Activated CD8-positive, alpha-beta T cell treated with anti-CD3 and anti-CD28 coated beads, Interleukin-2, amount 10 ng/mL, durations not matched to agents 7 days and 5 days (primary cell): ENCODE data around the gene CHI3L2. TPM values are rescaled to one million over a fixed set of nuclear protein-coding genes. Genes with fewer than 3 reads are reported as not detected.
A peak's percentile ranks its signal among the peaks of the same experiment; 100 is the strongest.
"Not testable (repeated sequence)": the region's sequence is repeated elsewhere in the genome, so short reads cannot be mapped to it uniquely, and the experiment has no call there.

ENCODE experiments used
- ATAC-seq: fragments of 150-1000 bp; cut with Tn5 transposase; one replicate; pipeline ENCODE4 v1.10.0; 2021; ENCODE audit warnings: moderate library complexity
- CTCF ChIA-PET: fragments of 350-600 bp; sonication (Branson Sonifier 250); formaldehyde crosslinking; loops from one replicate; lab custom pipeline; 2021; ENCODE audit warnings: antibody characterized with exemption; lab: Charles Lee
- POLR2A ChIA-PET: fragments of 350-600 bp; sonication (Branson Sonifier 250); formaldehyde crosslinking; loops from one replicate; lab custom pipeline; 2021; ENCODE audit warnings: antibody characterized with exemption; lab: Charles Lee
- DNase-seq: peaks from one replicate; pipeline ENCODE4 v3.0.0-alpha.2; 2020
- H3K27ac Mint-ChIP-seq: one replicate; pipeline ENCODE4 v1.8.0; 2021; ENCODE audit warnings: mild to moderate bottlenecking, mixed read lengths
- H3K27me3 Mint-ChIP-seq: one replicate; pipeline ENCODE4 v1.8.0; 2021; ENCODE audit warnings: low read depth, mixed read lengths
- H3K36me3 Mint-ChIP-seq: one replicate; pipeline ENCODE4 v1.8.0; 2021; ENCODE audit warnings: low read depth, mixed read lengths
- H3K4me1 Mint-ChIP-seq: one replicate; pipeline ENCODE4 v1.8.0; 2021; ENCODE audit warnings: low read depth, mixed read lengths
- H3K4me3 Mint-ChIP-seq: one replicate; pipeline ENCODE4 v1.8.0; 2021; ENCODE audit warnings: mild to moderate bottlenecking, mixed read lengths
- H3K9me3 Mint-ChIP-seq: one replicate; pipeline ENCODE4 v1.8.0; 2022; ENCODE audit warnings: mixed read lengths; ENCODE audit not compliant: insufficient read depth
- total RNA-seq, 2 experiments: library from RNA; stranded (reverse); gene quantifications; one replicate each; pipeline ENCODE4 v1.2.3, GENCODE V29; 2021

CHI3L2 gene
- total RNA-seq, 2 experiments from 2014 or later, result 23.8 to 27.0 TPM

- Mint-ChIP-seq H3K4me3 (peak overlapping the region; percentile 76), H3K27me3 (no peaks in the 10 kb centered on the region)
- POLR2A ChIA-PET, result interaction anchor here (1.4 to 11.0 kb wide), 6 partner anchors 10 to 339 kb away, joined by 4 to 570 read pairs (median 12); partner anchors contain the start of gene DENND2D
These were observed 14.1 kb upstream of the CHI3L2 start for GRCh38 chr1:111213412-111213811.

DNA sequence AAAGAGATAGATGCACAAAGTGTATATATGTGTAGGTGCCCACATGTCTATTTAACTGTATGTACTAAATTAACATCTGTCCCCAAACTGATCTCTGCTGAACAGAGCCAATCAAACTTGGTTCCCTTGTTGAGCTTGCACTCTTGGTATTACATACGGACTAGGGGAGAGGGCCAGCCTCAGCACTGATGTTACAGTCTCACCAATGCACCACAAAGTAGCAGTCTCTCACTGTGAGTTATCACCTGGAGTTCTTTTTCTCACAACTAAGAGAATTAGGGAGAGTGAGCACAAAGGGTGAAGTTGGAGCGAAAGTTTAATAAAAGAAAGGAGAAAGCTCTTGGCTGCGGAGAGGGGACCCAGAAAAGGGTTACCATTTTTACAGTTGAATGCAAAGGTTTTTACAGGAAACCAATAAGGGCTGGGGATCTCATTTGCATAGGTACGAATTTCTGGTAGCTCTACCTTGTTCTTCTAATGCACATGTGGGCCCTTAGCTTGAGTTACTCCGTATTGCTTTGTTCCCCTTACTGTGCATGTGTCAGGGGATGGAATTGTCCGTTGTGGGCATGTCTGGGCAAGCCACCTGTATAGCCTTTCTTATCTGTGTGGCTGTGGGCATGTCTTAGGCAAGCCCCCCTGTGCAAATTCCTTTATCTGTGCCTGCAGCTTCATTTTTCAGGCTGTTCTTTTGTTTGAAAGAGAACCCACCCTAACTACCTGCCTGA lies 13.3 kb upstream of the CHI3L2 start:
- Mint-ChIP-seq H3K4me1 (peaks cover 83% of the 10 kb centered on the region), H3K4me3 (peak overlapping the region; percentile 76), H3K27me3 (no peaks in the 10 kb centered on the region), H3K27ac (peak overlapping the region; percentile 91), H3K9me3 (no peaks in the 10 kb centered on the region), H3K36me3 (peaks cover 9% of the 10 kb centered on the region)
- ChIA-PET POLR2A (interaction anchor here (0.6 to 11.0 kb wide), 11 partner anchors 9 to 541 kb away, joined by 3 to 570 read pairs (median 5); partner anchors contain the start of genes CEPT1, CHI3L2, DENND2D and DRAM2), CTCF (interaction anchor here (0.9 to 16.1 kb wide), 6 partner anchors 8 to 303 kb away, joined by 3 to 528 read pairs (median 6); partner anchors contain the start of gene DENND2D)
- no peak for ATAC-seq
- no peak for DNase-seq

More at GRCh38 chr1:111213412-111213811, 14.1 kb upstream of the CHI3L2 start:
- no peak for ATAC-seq
- H3K4me1 Mint-ChIP-seq, result peaks cover 84% of the 10 kb centered on the region
- CTCF ChIA-PET, result interaction anchor here (1.7 to 16.1 kb wide), 2 partner anchors 12 to 16 kb away, joined by 10 to 528 read pairs; partner anchors contain the start of gene DENND2D
- H3K27ac Mint-ChIP-seq, result peak overlapping the region; percentile 91
- H3K36me3 Mint-ChIP-seq, result peaks cover 6% of the 10 kb centered on the region
- H3K9me3 Mint-ChIP-seq, result no peaks in the 10 kb centered on the region
- DNase-seq, result no peak

- peak; percentile 32 for ATAC-seq
- CTCF ChIA-PET, result interaction anchor here (0.9 to 16.1 kb wide), 7 partner anchors 8 to 302 kb away, joined by 3 to 528 read pairs (median 7); partner anchors contain the start of gene DENND2D
These were observed 12.6 kb upstream of the CHI3L2 start for GRCh38 chr1:111214884-111215283.

GRCh38 chr1:111215285-111215684 lies 12.2 kb upstream of the CHI3L2 start:
- H3K27me3 Mint-ChIP-seq, ATAC-seq, DNase-seq, H3K9me3 Mint-ChIP-seq: not testable (repeated sequence)
- Mint-ChIP-seq H3K27ac (peak overlapping the region; percentile 91), H3K4me3 (peak overlapping the region; percentile 76), H3K4me1 (peaks cover 86% of the 10 kb centered on the region), H3K36me3 (peaks cover 12% of the 10 kb centered on the region)
- CTCF ChIA-PET, result interaction anchor here (0.6 to 16.1 kb wide), 7 partner anchors 8 to 185 kb away, joined by 3 to 528 read pairs (median 7); partner anchors contain the start of gene DENND2D
- POLR2A ChIA-PET, result interaction anchor here (0.6 to 11.0 kb wide), 14 partner anchors 8 to 540 kb away, joined by 3 to 570 read pairs (median 8); partner anchors contain the start of genes CEPT1, CHI3L2, DENND2D and DRAM2

More at GRCh38 chr1:111214884-111215283, 12.6 kb upstream of the CHI3L2 start:
- Mint-ChIP-seq H3K9me3 (no peaks in the 10 kb centered on the region), H3K36me3 (peaks cover 12% of the 10 kb centered on the region), H3K27ac (peak overlapping the region; percentile 91), H3K4me1 (peaks cover 85% of the 10 kb centered on the region), H3K4me3 (peak overlapping the region; percentile 76), H3K27me3 (no peaks in the 10 kb centered on the region)
- POLR2A ChIA-PET, result interaction anchor here (0.6 to 11.0 kb wide), 13 partner anchors 8 to 540 kb away, joined by 3 to 570 read pairs (median 12); partner anchors contain the start of genes CEPT1, CHI3L2, DENND2D and DRAM2
- DNase-seq, result peak; percentile 79

DNA sequence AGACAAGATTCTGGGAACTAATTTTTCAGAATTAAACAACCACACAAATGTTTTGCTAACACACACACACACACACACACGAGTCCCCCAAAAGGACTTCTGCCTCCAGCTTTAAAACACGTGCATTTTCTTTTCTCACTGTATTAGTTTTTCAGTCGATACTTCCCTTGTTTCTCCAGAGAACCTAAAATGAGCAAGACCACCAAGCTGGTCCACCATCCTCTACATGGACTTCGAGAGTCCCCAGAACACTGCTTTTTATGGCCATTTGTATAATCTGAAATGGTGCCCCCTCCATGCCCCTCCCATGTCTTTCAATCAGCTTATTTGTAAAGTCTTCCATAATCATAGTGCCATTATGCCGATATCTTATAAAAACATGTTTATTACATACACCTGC lies 10.8 kb upstream of the CHI3L2 start:
- no peak for DNase-seq
- ChIA-PET POLR2A (interaction anchor here (1.0 to 11.0 kb wide), 7 partner anchors 17 to 342 kb away, joined by 3 to 570 read pairs (median 18); partner anchors contain the start of genes CEPT1, DENND2D and DRAM2), CTCF (interaction anchor here (0.7 to 16.1 kb wide), 6 partner anchors 8 to 183 kb away, joined by 3 to 528 read pairs (median 6); partner anchors contain the start of genes CHI3L2 and DENND2D)
- Mint-ChIP-seq H3K27ac (peak overlapping the region; percentile 91), H3K4me3 (peak overlapping the region; percentile 76), H3K27me3 (no peaks in the 10 kb centered on the region), H3K4me1 (peaks cover 96% of the 10 kb centered on the region), H3K36me3 (peaks cover 12% of the 10 kb centered on the region), H3K9me3 (no peaks in the 10 kb centered on the region)
- no peak for ATAC-seq

DNA sequence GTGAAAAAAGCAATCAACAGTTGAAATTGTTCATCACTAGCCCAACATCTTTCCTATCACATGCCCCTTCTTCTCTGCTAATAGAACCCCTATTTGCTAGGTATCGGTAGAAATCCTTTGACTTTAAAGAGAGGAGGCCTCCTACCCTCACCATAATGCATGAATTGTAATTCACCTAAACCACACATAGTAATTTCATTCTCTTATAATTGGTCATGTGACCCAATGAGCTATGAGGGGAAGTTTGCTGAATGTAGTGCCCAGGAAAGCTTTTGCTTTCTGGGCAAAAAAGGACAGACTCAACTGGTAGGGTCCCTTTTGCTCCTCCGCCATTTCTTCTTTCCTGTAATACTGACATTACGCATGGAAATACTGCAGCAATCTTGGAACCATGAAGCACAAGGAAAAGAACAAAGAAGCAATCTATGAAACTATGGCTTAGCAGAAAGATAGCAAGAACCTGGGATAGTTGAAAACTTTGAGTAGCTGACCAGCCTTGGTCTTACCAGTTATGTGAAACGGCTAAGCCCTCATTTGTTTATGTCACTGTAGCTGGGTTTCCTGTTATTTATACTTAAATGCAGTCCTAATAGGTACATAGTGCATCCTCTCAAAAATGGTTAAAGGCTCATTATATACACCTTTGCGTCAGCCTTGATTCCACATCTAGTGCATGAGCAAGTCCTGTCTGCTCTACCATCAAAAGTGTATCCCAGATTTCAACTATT lies 10.2 kb upstream of the CHI3L2 start:
- no peaks in the 10 kb centered on the region for H3K27me3 Mint-ChIP-seq
- ATAC-seq (no peak), DNase-seq (no peak)
- H3K4me3 Mint-ChIP-seq, result peak overlapping the region; percentile 76
- H3K27ac Mint-ChIP-seq, result peak overlapping the region; percentile 91
- no peaks in the 10 kb centered on the region for H3K9me3 Mint-ChIP-seq
- peaks cover 98% of the 10 kb centered on the region for H3K4me1 Mint-ChIP-seq
- ChIA-PET CTCF (interaction anchor here (0.7 to 16.1 kb wide), 5 partner anchors 8 to 182 kb away, joined by 3 to 528 read pairs (median 5); partner anchors contain the start of genes CHI3L2 and DENND2D), POLR2A (interaction anchor here (1.0 to 11.0 kb wide), 5 partner anchors 17 to 78 kb away, joined by 3 to 570 read pairs (median 18); partner anchors contain the start of genes CEPT1, DENND2D and DRAM2)
- H3K36me3 Mint-ChIP-seq, result peaks cover 12% of the 10 kb centered on the region

DNA sequence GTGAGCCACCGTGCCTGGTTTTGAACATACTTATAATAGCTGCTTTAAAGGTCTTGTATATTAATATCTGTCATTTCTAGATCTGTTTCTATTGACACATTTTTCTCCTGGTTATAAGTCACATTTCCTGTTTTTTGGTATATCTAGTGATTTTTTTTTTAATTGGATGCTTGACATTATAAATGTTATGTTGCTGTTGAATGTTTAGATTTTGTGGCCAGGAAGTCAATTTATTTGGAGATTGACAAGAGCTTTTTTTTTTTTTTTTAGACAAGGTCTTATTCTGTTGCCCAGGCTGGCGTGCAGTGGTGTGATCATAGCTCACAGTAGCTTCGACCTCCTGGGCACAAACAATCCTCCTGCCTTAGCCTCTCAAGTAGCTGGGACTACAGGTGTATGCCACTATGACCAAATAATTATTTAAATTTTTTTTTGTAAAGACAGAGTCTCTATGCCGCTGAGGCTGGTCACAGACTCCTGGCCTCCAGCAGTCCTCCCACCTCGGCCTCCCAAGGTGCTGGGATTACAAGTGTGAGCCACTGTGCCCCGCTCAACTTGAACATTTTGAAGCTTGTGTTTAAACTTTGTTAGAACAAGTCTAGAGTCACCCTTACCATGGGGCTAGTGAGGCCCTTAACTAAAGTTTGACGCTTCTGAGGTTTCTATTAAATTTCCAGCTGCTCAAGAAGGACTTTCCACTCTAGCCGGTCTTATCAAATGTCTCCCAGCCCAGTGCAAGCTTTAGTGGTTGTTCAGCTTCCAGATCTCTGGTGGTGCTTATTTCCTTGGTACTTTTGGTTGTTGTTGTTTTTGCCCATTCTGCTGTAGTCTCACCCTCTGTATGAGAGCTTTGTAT lies 8.6 kb upstream of the CHI3L2 start:
- H3K27ac Mint-ChIP-seq, result peak overlapping the region; percentile 91
- H3K9me3 Mint-ChIP-seq, result no peaks in the 10 kb centered on the region
- H3K36me3 Mint-ChIP-seq, result peaks cover 9% of the 10 kb centered on the region
- peak; percentile 0 for ATAC-seq
- peaks cover 94% of the 10 kb centered on the region for H3K4me1 Mint-ChIP-seq
- CTCF ChIA-PET, result interaction anchor here (1.3 to 16.1 kb wide), 8 partner anchors 10 to 550 kb away, joined by 3 to 528 read pairs (median 5); partner anchors contain the start of genes ATP5PB, CHI3L2, DENND2D and WDR77
- H3K27me3 Mint-ChIP-seq, result no peaks in the 10 kb centered on the region
- DNase-seq, result no peak
- POLR2A ChIA-PET, result interaction anchor here (0.8 to 11.0 kb wide), 8 partner anchors 12 to 344 kb away, joined by 3 to 570 read pairs (median 4); partner anchors contain the start of genes CEPT1, DENND2D and DRAM2
- peak overlapping the region; percentile 53 for H3K4me3 Mint-ChIP-seq

DNA sequence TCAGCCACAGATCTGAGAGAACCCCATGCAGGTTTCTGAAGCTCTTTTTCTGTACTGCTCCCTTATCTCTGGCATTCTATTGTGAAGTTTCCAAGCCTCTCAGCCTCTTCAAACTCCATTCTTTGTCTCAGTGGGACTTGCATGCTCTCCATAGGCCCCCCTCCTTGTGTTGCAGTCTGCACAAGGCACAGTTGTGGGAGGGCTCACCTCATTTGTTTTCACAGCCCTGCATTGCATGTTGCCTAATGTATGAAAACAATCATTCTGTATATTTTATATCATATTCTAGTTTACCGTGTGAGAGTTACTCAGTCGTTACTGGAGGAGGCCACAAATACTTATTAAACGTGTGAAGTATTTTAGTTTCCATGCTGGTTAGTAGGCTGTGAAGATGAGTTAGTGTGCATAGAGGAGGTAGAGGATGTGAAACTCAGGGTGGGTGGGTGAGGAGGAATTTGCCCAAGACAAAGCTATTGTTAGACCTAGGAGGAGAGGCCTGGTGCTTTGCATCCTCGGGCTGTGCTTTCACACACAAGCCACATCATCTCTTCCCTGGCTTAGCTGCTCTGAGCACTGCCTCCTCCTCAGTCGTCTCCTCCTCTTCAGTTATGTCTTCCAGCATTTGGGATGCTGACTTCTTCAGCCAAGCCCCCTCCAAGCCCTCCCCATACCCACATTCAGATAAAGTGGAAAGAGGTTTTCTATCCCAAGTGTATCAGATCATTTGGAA lies 7.8 kb upstream of the CHI3L2 start:
- ATAC-seq, result peak; percentile 4
- peaks cover 9% of the 10 kb centered on the region for H3K36me3 Mint-ChIP-seq
- no peaks in the 10 kb centered on the region for H3K9me3 Mint-ChIP-seq
- H3K4me1 Mint-ChIP-seq, result peaks cover 93% of the 10 kb centered on the region
- POLR2A ChIA-PET, result interaction anchor here (0.8 to 11.0 kb wide), 7 partner anchors 13 to 344 kb away, joined by 4 to 570 read pairs (median 5); partner anchors contain the start of genes CEPT1, DENND2D and DRAM2
- H3K4me3 Mint-ChIP-seq, result peak overlapping the region; percentile 53
- H3K27me3 Mint-ChIP-seq, result no peaks in the 10 kb centered on the region
- DNase-seq, result peak; percentile 60
- CTCF ChIA-PET, result interaction anchor here (0.7 to 16.1 kb wide), 12 partner anchors 9 to 550 kb away, joined by 3 to 528 read pairs (median 5); partner anchors contain the start of genes ATP5PB, CHI3L2, DENND2D and WDR77
- H3K27ac Mint-ChIP-seq, result peak overlapping the region; percentile 89

- no peaks in the 10 kb centered on the region for H3K27me3 Mint-ChIP-seq
- no peaks in the 10 kb centered on the region for H3K9me3 Mint-ChIP-seq
- peak overlapping the region; percentile 53 for H3K4me3 Mint-ChIP-seq
- CTCF ChIA-PET, result interaction anchor here (0.7 to 16.1 kb wide), 12 partner anchors 8 to 373 kb away, joined by 3 to 528 read pairs (median 4); partner anchors contain the start of genes CHI3L2 and DENND2D
- POLR2A ChIA-PET, result interaction anchor here (1.2 to 11.0 kb wide), 5 partner anchors 20 to 373 kb away, joined by 3 to 570 read pairs (median 10); partner anchors contain the start of gene DENND2D
- DNase-seq (no peak), ATAC-seq (no peak)
- peaks cover 93% of the 10 kb centered on the region for H3K4me1 Mint-ChIP-seq
- H3K27ac Mint-ChIP-seq, result peak overlapping the region; percentile 89
- H3K36me3 Mint-ChIP-seq, result peaks cover 9% of the 10 kb centered on the region
These were observed 7.1 kb upstream of the CHI3L2 start for GRCh38 chr1:111220302-111220890.
